Testis (tissue), 3 donors: Measurements from ENCODE around the gene SDHC. TPM values are rescaled to one million over a fixed set of nuclear protein-coding genes. Genes with fewer than 3 reads are reported as not detected.

ENCODE experiments used
- DNase-seq: peaks from one replicate; pipeline ENCODE4 v3.0.0-alpha.2; 2019
- H3K27ac ChIP-seq, 2 donors: fragments of 200-600 bp; sonication (generic); one replicate each; pipeline ENCODE4 v1.5.1; 2019
- H3K27me3 ChIP-seq: fragments of 200-600 bp; sonication (generic); one replicate; pipeline ENCODE4 v1.5.1; 2019
- H3K36me3 ChIP-seq: fragments of 200-600 bp; sonication (generic); one replicate; pipeline ENCODE4 v1.5.1; 2017; ENCODE audit warnings: low read depth; ENCODE audit errors: missing control alignments
- H3K4me1 ChIP-seq: fragments of 200-600 bp; sonication (generic); one replicate; pipeline ENCODE4 v1.5.1; 2019
- H3K4me3 ChIP-seq, 2 donors: fragments of 200-600 bp; sonication (generic); one replicate each; pipeline ENCODE4 v1.5.1; 2017 to 2019
- H3K9me3 ChIP-seq: fragments of 200-600 bp; sonication (generic); one replicate; pipeline ENCODE4 v1.5.1; 2017
- POLR2A ChIP-seq: fragments of 450-650 bp; IDR thresholded peaks from one replicate; pipeline ENCODE4 v1.6.1; 2017; ENCODE audit warnings: antibody characterized with exemption, mild to moderate bottlenecking, moderate library complexity
- WGBS, 2 donors: methylation state at CpG; one replicate each; pipeline ENCODE4 v1.1.5; 2018; 5-methylcytosine and 5-hydroxymethylcytosine counted together
- intact Hi-C: fragments of 100-400 bp; cut with DNase I; formaldehyde crosslinking; loops from one replicate; pipeline ENCODE4 v1.15.1; 2023; ENCODE audit warnings: low total_unique reads
- polyA plus RNA-seq: library from polyadenylated mRNA; stranded (reverse); fragments of 350-450 nt; fragmentation: Illumina TruSeq; extraction: RNeasy Lipid Tissue Mini Kit (QIAGEN cat#74804); gene quantifications from one replicate; pipeline ENCODE4 v1.2.3, GENCODE V29; 2014; ENCODE audit warnings: low read depth, low replicate concordance; ENCODE audit not compliant: insufficient read depth
- total RNA-seq, 2 donors: library from RNA; depleted of rRNA; stranded (reverse); fragments of >200 nt; gene quantifications; one replicate each; pipeline ENCODE4 v1.2.3, GENCODE V29; 2016
- TF ChIP-seq, protein P1 (sequence below), 3 experiments: fragments of 450-650 bp in 2 of 3; fragments of 200-600 bp in 1 of 3; sonication (generic) in 1 of 3; IDR thresholded peaks; one replicate each; pipeline ENCODE4 v1.5.1; 2016 to 2019; ENCODE audit warnings: antibody characterized with exemption in 3 of 3, mild to moderate bottlenecking in 2 of 3, moderate library complexity in 1 of 3

SDHC gene
- total and polyA plus RNA-seq, 3 donors from 2014 or later: 55.3 to 188 (median 84.2) TPM

DNA sequence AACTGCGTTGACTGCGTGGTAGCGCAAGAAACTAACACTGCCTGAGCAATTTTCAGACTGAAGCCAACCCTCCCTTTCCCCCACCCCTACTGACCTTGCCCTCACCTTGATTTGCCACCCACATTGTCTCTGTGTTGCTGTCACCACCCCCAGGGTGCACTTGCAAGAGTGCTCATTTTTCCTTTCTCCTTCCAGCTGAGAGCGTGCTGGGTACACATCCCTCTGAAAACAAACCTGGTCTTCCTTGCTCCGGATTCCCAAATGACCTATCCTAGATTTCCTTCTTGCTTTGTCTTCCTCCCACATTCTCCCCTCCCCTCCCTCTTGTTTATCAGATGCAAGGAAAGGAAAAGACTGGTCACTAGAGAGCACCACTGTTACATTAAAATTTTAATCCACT lies 28.7 kb upstream of the SDHC start:
- Histone ChIP-seq H3K9me3 (no peaks in the 10 kb centered on the region), H3K4me3 (no peak overlapping the region), H3K27me3 (no peaks in the 10 kb centered on the region), H3K27ac (no peak overlapping the region), H3K36me3 (no peaks in the 10 kb centered on the region), H3K4me1 (no peaks in the 10 kb centered on the region)
- 68 to 71% methylated on average over 5 of the region's 5 CpGs for WGBS, 2 donors
- intact Hi-C loops: no loop called here
- no peak for DNase-seq
- TF ChIP-seq, protein P1, sequence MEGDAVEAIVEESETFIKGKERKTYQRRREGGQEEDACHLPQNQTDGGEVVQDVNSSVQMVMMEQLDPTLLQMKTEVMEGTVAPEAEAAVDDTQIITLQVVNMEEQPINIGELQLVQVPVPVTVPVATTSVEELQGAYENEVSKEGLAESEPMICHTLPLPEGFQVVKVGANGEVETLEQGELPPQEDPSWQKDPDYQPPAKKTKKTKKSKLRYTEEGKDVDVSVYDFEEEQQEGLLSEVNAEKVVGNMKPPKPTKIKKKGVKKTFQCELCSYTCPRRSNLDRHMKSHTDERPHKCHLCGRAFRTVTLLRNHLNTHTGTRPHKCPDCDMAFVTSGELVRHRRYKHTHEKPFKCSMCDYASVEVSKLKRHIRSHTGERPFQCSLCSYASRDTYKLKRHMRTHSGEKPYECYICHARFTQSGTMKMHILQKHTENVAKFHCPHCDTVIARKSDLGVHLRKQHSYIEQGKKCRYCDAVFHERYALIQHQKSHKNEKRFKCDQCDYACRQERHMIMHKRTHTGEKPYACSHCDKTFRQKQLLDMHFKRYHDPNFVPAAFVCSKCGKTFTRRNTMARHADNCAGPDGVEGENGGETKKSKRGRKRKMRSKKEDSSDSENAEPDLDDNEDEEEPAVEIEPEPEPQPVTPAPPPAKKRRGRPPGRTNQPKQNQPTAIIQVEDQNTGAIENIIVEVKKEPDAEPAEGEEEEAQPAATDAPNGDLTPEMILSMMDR (IDR thresholded peaks at IDR 0.05): no peak
- no peak for TF ChIP-seq POLR2A

DNA sequence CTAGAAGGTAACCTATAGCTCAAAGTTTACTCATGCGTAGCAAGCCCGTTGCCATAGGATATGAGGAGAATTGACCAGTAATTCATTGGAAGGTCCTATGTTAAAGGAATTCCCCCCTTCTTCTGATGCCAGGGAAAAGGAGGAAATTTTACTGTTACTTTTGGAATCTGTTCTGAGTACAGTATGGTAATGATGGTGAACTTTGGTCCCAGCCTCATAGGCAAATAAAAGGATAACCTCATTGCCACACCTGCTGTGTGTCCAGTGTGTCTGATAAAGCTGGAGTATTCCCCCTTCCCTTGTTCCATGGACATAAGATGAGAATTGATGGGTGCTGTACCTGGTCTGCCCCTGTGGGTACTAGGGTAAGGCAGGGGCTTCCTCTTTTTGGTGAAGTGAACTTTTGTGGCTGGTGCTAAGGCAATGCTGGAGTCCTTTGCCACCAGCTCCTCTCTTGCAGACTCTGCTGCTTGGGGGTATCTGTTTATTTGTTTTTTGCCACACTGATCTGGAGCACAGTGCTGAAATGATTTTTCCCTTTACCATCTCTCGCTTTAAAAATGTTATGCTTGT lies 26.6 kb upstream of the SDHC start:
- TF ChIP-seq POLR2A: no peak
- TF ChIP-seq, protein P1 (IDR thresholded peaks at IDR 0.05): no peak
- H3K27ac ChIP-seq: no peak overlapping the region
- no peaks in the 10 kb centered on the region for H3K36me3 ChIP-seq
- no peaks in the 10 kb centered on the region for H3K4me1 ChIP-seq
- DNase-seq: no peak
- intact Hi-C loops: no loop called here
- no peaks in the 10 kb centered on the region for H3K9me3 ChIP-seq
- 92 to 95% methylated on average over 3 of the region's 3 CpGs for WGBS, 2 donors
- no peak overlapping the region for H3K4me3 ChIP-seq
- H3K27me3 ChIP-seq: no peaks in the 10 kb centered on the region

DNA sequence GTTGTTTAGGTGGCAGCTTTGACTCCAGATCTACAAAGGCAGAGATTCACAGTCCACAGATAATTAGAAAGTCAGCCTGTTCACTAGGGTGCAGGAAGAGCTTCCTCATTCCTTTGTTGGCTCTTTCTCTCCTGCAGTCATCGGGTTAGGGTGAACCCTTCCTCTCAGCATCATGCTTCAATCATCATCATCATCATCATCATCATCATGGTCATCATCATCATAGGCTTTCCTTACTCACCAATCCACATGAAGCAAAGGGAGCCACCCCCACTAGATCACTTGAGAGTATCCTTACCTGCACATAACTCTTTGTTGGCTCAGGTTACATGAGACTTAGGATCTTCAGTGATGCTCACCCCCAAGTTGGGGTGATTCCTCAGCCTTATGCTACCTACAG lies 23.4 kb upstream of the SDHC start:
- TF ChIP-seq, protein P1 (IDR thresholded peaks at IDR 0.05): no peak
- no peak for TF ChIP-seq POLR2A
- H3K27ac ChIP-seq: no peak overlapping the region
- no peaks in the 10 kb centered on the region for H3K36me3 ChIP-seq
- 69 to 88% methylated on average over 1 of the region's 1 CpG for WGBS, 2 donors
- intact Hi-C loops: no loop called here
- no peak for DNase-seq
- H3K9me3 ChIP-seq: no peaks in the 10 kb centered on the region
- no peak overlapping the region for H3K4me3 ChIP-seq
- no peaks in the 10 kb centered on the region for H3K27me3 ChIP-seq
- no peaks in the 10 kb centered on the region for H3K4me1 ChIP-seq

DNA sequence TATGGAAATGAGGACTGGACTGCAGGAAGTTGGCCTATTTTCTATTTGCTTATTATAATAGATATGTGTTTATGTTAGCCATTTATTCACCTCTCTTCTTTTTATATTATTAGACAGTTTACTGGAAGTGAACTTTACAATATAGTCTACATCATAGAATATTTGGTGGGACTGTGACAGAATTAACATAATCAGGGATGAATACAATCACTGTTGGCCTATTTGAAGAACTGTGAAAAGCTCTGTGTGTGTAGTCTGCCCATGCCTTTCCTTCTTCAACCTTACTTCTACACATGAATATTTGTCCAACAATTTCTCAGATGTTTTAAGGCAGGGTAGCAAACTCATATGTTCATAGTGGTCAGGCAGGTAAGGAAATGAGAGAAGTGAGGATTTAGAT lies 16.8 kb upstream of the SDHC start:
- no peak for DNase-seq
- H3K9me3 ChIP-seq: no peaks in the 10 kb centered on the region
- intact Hi-C loops: no loop called here
- no peak overlapping the region for H3K27ac ChIP-seq
- H3K4me1 ChIP-seq: no peaks in the 10 kb centered on the region
- TF ChIP-seq, protein P1 (IDR thresholded peaks at IDR 0.05): no peak
- no peak for TF ChIP-seq POLR2A
- no peaks in the 10 kb centered on the region for H3K36me3 ChIP-seq
- no peak overlapping the region for H3K4me3 ChIP-seq
- no peaks in the 10 kb centered on the region for H3K27me3 ChIP-seq

DNA sequence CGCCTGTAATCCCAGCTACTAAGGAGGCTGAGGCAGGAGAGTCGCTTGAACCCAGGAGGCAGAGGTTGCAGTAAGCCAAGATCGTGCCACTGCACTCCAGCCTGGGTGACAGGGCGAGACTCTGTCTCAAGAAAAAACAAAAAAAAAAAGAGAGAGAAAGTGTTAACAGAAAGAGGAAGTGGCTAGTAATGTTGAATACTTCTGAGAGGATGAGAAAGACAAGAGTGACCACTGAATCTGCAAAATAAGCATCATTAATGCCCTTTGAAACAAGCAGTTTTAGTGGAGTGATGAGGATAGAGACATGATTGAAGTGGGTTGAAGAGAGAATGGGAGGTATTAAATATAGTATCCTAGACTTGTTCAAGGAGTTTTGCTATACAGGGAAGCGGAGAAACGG lies 16.1 kb upstream of the SDHC start:
- no peaks in the 10 kb centered on the region for H3K4me1 ChIP-seq
- no peak for TF ChIP-seq POLR2A
- TF ChIP-seq, protein P1 (IDR thresholded peaks at IDR 0.05): no peak
- no peaks in the 10 kb centered on the region for H3K36me3 ChIP-seq
- H3K4me3 ChIP-seq: no peak overlapping the region
- H3K27ac ChIP-seq: no peak overlapping the region
- 92 to 93% methylated on average over 6 of the region's 6 CpGs for WGBS, 2 donors
- H3K9me3 ChIP-seq: no peaks in the 10 kb centered on the region
- intact Hi-C loops: no loop called here
- no peak for DNase-seq
- no peaks in the 10 kb centered on the region for H3K27me3 ChIP-seq
